PFSK-1 (cell line): ENCODE measurements around the gene HPS4.

Experiments used
- FOXP2 ChIP-seq: optimal IDR thresholded peaks from 2 replicates; pipeline ENCODE3; 2011; ENCODE audit warnings: borderline replicate concordance, control low read depth, inconsistent platforms; ENCODE audit not compliant: insufficient read depth; ENCODE audit errors: extremely low read length, extremely low read depth
- POLR2AphosphoS5 ChIP-seq: IDR thresholded peaks from 2 replicates; pipeline ENCODE4 v1.6.1; 2012; ENCODE audit warnings: low read depth, mild to moderate bottlenecking, control low read depth, low read length, moderate library complexity
- SIN3A ChIP-seq: IDR thresholded peaks from 2 replicates; pipeline ENCODE4 v1.6.1; 2012; ENCODE audit warnings: mild to moderate bottlenecking, low read length, moderate library complexity, borderline replicate concordance; ENCODE audit not compliant: insufficient read depth
- TAF1 ChIP-seq: IDR thresholded peaks from 2 replicates; pipeline ENCODE4 v1.6.1; 2012; ENCODE audit warnings: low read length, control low read depth, borderline replicate concordance; ENCODE audit not compliant: insufficient read depth
- TF ChIP-seq, protein P1 (sequence below), 2 experiments: IDR thresholded peaks; 2 replicates each; pipeline versions ENCODE4 v1.6.1 to v1.8.0; 2011 to 2012; ENCODE audit warnings: low read depth in 2 of 2, low read length in 2 of 2, control low read depth in 1 of 2, inconsistent platforms in 1 of 2, mild to moderate bottlenecking in 1 of 2, moderate library complexity in 1 of 2; ENCODE audit not compliant: insufficient read depth in 1 of 2

The HPS4 gene

DNA sequence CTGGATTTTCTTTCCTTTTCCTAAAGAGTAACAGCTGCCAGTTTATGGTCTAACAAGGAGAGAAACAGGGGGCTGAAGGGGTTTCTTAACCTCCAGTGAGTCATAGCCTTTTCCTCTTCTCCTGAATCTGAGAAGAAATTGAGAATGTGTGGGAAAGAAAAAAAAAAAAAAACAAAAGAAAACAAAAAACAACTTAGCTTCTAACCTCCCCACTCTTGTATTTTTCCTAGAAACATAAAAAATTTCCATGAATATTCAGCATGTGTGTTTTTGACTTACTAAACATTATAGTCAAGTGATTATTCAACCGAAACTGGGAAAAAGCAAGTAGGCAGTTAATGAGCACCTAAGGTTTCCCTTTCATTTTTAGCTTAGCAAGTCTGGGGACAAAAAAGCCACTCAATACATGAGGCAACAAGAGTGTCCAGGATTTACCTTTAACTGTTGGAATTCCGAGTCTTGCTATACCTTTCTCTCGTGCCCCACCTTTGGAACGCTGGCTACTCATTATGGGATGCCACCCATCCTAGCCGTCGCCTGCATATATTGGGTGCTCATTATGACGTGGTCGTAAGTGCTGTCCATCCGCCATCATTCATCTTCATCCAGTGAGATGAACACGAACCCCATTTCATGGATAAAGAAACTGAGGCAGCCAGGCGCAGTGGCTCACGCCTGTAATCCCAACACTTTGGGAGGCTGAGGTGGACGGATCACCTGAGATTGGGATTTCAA is 52.2 kb downstream of the HPS4 start:
- TF ChIP-seq SIN3A (no peak), TAF1 (no peak), FOXP2 (no peak), POLR2AphosphoS5 (no peak)
- TF ChIP-seq, protein P1, sequence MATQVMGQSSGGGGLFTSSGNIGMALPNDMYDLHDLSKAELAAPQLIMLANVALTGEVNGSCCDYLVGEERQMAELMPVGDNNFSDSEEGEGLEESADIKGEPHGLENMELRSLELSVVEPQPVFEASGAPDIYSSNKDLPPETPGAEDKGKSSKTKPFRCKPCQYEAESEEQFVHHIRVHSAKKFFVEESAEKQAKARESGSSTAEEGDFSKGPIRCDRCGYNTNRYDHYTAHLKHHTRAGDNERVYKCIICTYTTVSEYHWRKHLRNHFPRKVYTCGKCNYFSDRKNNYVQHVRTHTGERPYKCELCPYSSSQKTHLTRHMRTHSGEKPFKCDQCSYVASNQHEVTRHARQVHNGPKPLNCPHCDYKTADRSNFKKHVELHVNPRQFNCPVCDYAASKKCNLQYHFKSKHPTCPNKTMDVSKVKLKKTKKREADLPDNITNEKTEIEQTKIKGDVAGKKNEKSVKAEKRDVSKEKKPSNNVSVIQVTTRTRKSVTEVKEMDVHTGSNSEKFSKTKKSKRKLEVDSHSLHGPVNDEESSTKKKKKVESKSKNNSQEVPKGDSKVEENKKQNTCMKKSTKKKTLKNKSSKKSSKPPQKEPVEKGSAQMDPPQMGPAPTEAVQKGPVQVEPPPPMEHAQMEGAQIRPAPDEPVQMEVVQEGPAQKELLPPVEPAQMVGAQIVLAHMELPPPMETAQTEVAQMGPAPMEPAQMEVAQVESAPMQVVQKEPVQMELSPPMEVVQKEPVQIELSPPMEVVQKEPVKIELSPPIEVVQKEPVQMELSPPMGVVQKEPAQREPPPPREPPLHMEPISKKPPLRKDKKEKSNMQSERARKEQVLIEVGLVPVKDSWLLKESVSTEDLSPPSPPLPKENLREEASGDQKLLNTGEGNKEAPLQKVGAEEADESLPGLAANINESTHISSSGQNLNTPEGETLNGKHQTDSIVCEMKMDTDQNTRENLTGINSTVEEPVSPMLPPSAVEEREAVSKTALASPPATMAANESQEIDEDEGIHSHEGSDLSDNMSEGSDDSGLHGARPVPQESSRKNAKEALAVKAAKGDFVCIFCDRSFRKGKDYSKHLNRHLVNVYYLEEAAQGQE (IDR thresholded peaks at IDR 0.05; ENCODE audit: insufficient read depth in 1 of 2, low read depth in 2 of 2, low read length in 2 of 2), result no peak

DNA sequence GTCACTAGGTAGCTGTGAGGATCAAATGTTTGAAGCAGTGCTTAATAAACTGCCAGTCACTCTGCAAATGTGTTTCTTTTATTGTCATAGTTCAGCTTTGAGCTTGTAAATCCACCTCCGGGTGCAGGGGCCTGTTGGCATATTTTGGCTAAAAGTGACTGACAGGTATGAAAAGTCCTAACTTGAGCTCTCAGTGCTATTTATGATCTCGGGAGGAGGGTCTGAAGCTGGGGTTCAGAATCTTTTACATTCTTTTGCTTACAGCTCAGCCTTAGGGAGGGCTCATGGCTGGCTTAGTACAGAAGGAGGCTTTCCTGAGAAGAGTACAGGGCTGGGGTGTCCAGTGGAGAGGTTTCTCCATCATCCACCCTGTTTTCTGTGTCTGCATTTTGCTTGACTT is 53.0 kb downstream of the HPS4 start:
- TF ChIP-seq, protein P1 (IDR thresholded peaks at IDR 0.05; ENCODE audit: insufficient read depth in 1 of 2, low read depth in 2 of 2, low read length in 2 of 2), result no peak
- no peak for TF ChIP-seq SIN3A
- no peak for TF ChIP-seq FOXP2
- no peak for TF ChIP-seq POLR2AphosphoS5

GRCh38 chr22:26429458-26430286 is 53.9 kb downstream of the HPS4 start:
- no peak for TF ChIP-seq FOXP2
- no peak for TF ChIP-seq POLR2AphosphoS5
- TF ChIP-seq SIN3A, result no peak
- TF ChIP-seq, protein P1 (IDR thresholded peaks at IDR 0.05; ENCODE audit: insufficient read depth in 1 of 2, low read depth in 2 of 2, low read length in 2 of 2), result no peak
- no peak for TF ChIP-seq TAF1

DNA sequence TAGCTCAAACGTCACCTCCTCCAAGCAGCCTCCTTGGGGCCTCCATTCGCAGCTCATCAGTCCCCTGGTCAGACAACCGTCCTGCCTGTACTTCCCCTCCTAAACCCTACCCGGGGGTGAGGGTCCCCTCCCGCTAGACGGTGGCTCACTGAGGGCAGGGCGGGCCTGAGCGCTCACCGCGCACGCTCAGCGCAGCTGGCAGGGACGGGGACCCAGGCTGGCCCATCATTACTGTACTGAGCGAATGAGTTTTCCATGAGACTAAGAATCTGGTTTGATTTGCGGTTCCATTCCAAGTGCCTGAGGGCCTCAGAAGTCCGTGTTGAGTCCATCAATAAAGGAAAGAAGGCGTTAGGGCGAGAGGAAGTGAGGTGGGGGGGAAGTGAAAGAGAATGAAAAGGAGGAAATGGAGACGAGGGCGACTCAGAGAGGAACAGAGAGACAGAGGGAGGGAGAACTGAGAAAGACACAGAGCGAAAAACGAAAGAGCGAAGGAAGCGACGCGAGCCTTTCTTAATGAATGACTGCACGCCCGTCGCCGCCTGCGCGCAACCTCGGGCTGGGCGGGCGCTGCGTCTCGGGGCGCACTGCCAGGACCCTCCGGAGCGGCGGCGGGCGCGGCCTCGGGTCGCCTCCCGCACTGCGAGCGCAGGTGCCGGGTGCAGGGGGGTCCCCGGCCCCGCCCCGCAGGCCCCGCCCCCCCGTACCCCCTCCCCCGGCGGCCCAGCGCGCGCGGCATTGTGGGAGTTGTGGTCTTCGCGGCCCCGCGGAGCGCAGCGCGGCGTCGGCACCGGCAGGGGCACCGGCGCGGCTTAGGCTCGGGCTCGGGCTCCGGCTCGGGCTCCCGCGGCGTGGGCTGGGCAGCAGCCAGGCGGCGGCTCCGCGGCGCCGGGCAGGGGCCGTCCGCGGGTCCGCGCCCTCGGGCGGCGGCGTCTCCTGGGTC is 54.8 kb downstream of the HPS4 start, which contains the start of gene ASPHD2:
ASPHD2 (plus strand) TSS at position 746 of the 943 bp plus-strand sequence. CDS start 4,356 bp downstream, outside the sequence.
- TF ChIP-seq SIN3A (no peak), FOXP2 (peak; percentile 16), POLR2AphosphoS5 (0 out of 2 replicates have a peak, but pooled peaks have one; percentile 40), TAF1 (0 out of 2 replicates have a peak, but pooled peaks have one; percentile 37)
- TF ChIP-seq, protein P1 (IDR thresholded peaks at IDR 0.05; ENCODE audit: insufficient read depth in 1 of 2, low read depth in 2 of 2, low read length in 2 of 2), result no peak
